GM19193 (cell line): ENCODE data around the gene LARGE2.

Source experiments
- POLR2A ChIP-seq: IDR thresholded peaks from 4 replicates; pipeline ENCODE4 v1.6.1; 2011; ENCODE audit not compliant: insufficient read depth, insufficient read length; ENCODE audit errors: extremely low read depth

LARGE2 gene

GRCh38 chr11:45889555-45889954 lies 32.9 kb upstream of the LARGE2 start:
- no peak for TF ChIP-seq POLR2A

- no peak for TF ChIP-seq POLR2A
Measured at GRCh38 chr11:45889966-45890365, 32.5 kb upstream of the LARGE2 start.

- no peak for TF ChIP-seq POLR2A
Measured at GRCh38 chr11:45890886-45891550, 31.4 kb upstream of the LARGE2 start.

GRCh38 chr11:45892856-45893255 lies 29.6 kb upstream of the LARGE2 start:
- TF ChIP-seq POLR2A: no peak

- TF ChIP-seq POLR2A: no peak
Measured at GRCh38 chr11:45894555-45895247, 27.8 kb upstream of the LARGE2 start.

GRCh38 chr11:45895553-45896259 lies 26.8 kb upstream of the LARGE2 start:
- no peak for TF ChIP-seq POLR2A

GRCh38 chr11:45896422-45896984 lies 26.0 kb upstream of the LARGE2 start:
- TF ChIP-seq POLR2A: no peak

GRCh38 chr11:45897556-45897955 lies 24.9 kb upstream of the LARGE2 start:
- TF ChIP-seq POLR2A: no peak

GRCh38 chr11:45899086-45899447 lies 23.4 kb upstream of the LARGE2 start:
- TF ChIP-seq POLR2A: no peak

- no peak for TF ChIP-seq POLR2A
Measured at GRCh38 chr11:45899448-45900174, 22.8 kb upstream of the LARGE2 start.

- TF ChIP-seq POLR2A: no peak
Measured at GRCh38 chr11:45900916-45901617, 21.4 kb upstream of the LARGE2 start.

GRCh38 chr11:45901626-45902025 lies 20.8 kb upstream of the LARGE2 start:
- no peak for TF ChIP-seq POLR2A

GRCh38 chr11:45902452-45903380 lies 19.7 kb upstream of the LARGE2 start:
- TF ChIP-seq POLR2A: no peak
